OCI-LY3 (cell line): ENCODE data around the gene RAB11FIP4.
A peak's percentile ranks its signal among the peaks of the same experiment; 100 is the strongest.

Source experiments
- H2AFZ ChIP-seq: fragments of 200-600, 300-600 bp; shearing (Covaris generic); 2 replicates; pipeline ENCODE4 v1.6.0; 2014; ENCODE audit warnings: antibody characterized with exemption, low read depth, low read length
- H3K27ac ChIP-seq: fragments of 200-600, 300-600 bp; sonication (generic); 2 replicates; pipeline ENCODE4 v1.5.1; 2014; ENCODE audit warnings: mild to moderate bottlenecking, low read length, moderate library complexity, mixed read lengths
- H3K27me3 ChIP-seq: fragments of 200-600, 300-600 bp; sonication (generic); 2 replicates; pipeline ENCODE4 v1.6.1; 2014; ENCODE audit warnings: low read depth, low read length, mixed read lengths
- H3K36me3 ChIP-seq: fragments of 200-600, 300-600 bp; sonication (generic); replicated peaks from 2 replicates; pipeline ENCODE3; 2014; ENCODE audit warnings: low read depth, low read length, mixed read lengths
- H3K4me1 ChIP-seq: fragments of 300-600, 200-600 bp; sonication (generic); 2 replicates; pipeline ENCODE4 v1.6.1; 2014; ENCODE audit warnings: low read length, mixed read lengths
- H3K4me2 ChIP-seq: fragments of 200-600, 300-600 bp; sonication (generic); 2 replicates; pipeline ENCODE4 v1.6.1; 2014; ENCODE audit warnings: low read length, mixed read lengths
- H3K4me3 ChIP-seq: fragments of 300-600, 200-600 bp; sonication (generic); 2 replicates; pipeline ENCODE4 v1.5.1; 2014; ENCODE audit warnings: antibody characterized with exemption, mild to moderate bottlenecking, low read length, moderate library complexity
- H3K79me2 ChIP-seq: fragments of 300-600, 200-600 bp; shearing (Covaris generic); 2 replicates; pipeline ENCODE4 v1.6.1; 2014; ENCODE audit warnings: mild to moderate bottlenecking, low read length, mixed read lengths
- H3K9ac ChIP-seq: fragments of 300-600, 200-600 bp; shearing (Covaris generic); 2 replicates; pipeline ENCODE4 v1.6.0; 2014; ENCODE audit warnings: mild to moderate bottlenecking, low read length, moderate library complexity
- H3K9me3 ChIP-seq: fragments of 200-600, 300-600 bp; shearing (Covaris generic); 2 replicates; pipeline ENCODE4 v1.6.1; 2014; ENCODE audit warnings: low read length, mixed read lengths; ENCODE audit not compliant: insufficient read depth
- H4K20me1 ChIP-seq: fragments of 200-600, 300-600 bp; sonication (generic); 2 replicates; pipeline ENCODE4 v1.6.1; 2016; ENCODE audit warnings: low read length, mixed read lengths; ENCODE audit not compliant: insufficient read depth
- EZH2phosphoT487 ChIP-seq: fragments of 200-600 bp; shearing (Covaris generic); IDR thresholded peaks from 2 replicates; pipeline ENCODE4 v1.6.1; 2018; ENCODE audit warnings: antibody characterized with exemption, mixed run types, low read depth
- TF ChIP-seq, protein P1 (sequence below): fragments of 200-600, 300-600 bp; sonication (generic); IDR thresholded peaks from 2 replicates; pipeline ENCODE4 v1.5.1; 2014; ENCODE audit warnings: antibody characterized with exemption, low read length, low read depth

The RAB11FIP4 gene

DNA sequence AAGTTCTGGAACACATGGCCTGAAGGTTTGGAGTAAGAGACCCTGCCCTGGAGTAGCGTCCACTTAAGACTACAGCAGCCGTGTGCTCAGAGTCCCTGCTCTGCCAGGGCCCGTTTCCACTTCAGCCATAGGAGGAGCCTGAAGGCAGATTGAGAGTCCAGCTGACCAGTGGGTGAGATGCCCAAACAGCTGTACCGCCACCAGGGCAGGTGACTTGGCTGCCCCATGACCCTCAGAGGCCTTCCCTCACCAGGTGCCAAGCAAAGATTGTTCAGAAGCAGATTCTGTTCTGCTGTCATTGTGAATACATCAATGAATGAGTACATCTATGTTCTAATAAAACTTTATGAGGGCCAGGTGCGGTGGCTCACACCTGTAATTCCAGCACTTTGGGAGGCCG, 178.8 kb downstream of the RAB11FIP4 start:
- no peaks in the 10 kb centered on the region for H3K79me2 ChIP-seq
- H3K9ac ChIP-seq, result no peak overlapping the region
- no peak overlapping the region for H3K4me3 ChIP-seq
- H3K4me2 ChIP-seq, result no peak overlapping the region
- no peaks in the 10 kb centered on the region for H3K36me3 ChIP-seq
- no peaks in the 10 kb centered on the region for H4K20me1 ChIP-seq
- TF ChIP-seq EZH2phosphoT487, result no peak
- TF ChIP-seq, protein P1, sequence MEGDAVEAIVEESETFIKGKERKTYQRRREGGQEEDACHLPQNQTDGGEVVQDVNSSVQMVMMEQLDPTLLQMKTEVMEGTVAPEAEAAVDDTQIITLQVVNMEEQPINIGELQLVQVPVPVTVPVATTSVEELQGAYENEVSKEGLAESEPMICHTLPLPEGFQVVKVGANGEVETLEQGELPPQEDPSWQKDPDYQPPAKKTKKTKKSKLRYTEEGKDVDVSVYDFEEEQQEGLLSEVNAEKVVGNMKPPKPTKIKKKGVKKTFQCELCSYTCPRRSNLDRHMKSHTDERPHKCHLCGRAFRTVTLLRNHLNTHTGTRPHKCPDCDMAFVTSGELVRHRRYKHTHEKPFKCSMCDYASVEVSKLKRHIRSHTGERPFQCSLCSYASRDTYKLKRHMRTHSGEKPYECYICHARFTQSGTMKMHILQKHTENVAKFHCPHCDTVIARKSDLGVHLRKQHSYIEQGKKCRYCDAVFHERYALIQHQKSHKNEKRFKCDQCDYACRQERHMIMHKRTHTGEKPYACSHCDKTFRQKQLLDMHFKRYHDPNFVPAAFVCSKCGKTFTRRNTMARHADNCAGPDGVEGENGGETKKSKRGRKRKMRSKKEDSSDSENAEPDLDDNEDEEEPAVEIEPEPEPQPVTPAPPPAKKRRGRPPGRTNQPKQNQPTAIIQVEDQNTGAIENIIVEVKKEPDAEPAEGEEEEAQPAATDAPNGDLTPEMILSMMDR, result no peak
- H3K27ac ChIP-seq, result no peak overlapping the region
- no peaks in the 10 kb centered on the region for H3K9me3 ChIP-seq
- peaks cover 5% of the 10 kb centered on the region; the same call in 1 of the 2 replicates for H3K27me3 ChIP-seq
- H3K4me1 ChIP-seq, result peaks cover 23% of the 10 kb centered on the region
- no peak overlapping the region for H2AFZ ChIP-seq

DNA sequence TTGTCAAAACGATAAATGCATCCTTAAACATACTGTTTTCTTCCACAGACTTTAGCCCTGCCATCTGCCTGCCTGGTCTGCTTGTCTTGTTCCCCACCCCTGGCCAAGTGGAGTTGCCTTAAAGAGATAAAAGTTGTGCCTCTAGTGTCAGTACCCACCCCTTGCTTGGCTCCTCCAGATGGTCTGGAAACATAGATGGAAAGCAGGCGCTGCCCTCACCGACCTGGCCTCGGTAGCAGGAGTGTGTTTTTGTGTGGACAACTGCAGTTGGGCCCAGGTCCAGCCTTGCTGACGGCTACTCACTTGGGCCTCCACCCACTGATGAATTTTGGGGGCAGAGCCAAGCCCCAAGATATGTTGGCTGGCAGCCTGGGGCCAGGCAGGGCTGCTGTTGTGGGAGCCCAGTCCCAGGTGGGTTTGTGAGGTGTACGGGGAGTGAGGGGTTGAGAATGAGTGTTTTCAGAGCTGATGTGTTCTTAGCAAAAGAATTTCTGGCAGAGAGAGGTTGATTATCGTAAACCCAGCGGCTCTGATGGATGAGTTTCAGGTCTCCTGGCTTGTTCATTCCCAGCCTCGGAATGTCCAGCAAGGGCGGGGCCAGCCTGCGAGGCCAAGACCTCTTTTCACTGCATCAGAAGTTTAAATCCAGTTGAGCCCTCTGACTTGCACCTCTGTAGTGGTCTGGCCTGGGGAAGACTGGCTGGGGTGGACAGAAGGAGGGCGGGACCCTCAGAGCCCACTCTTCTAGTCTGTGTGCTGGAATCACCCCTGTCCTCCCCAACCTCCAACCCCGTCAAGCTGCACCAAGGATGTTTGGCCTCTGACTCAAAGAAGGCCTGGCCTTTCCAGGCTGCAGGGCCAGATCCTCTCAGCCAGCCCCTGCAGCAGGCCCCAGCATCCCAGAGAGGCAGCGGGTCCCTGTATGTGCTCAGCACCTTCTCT, 179.7 kb downstream of the RAB11FIP4 start:
- Histone ChIP-seq H3K4me2 (no peak overlapping the region), H3K9ac (no peak overlapping the region), H2AFZ (no peak overlapping the region), H3K4me3 (no peak overlapping the region), H3K27me3 (peaks cover 5% of the 10 kb centered on the region; the same call in 1 of the 2 replicates), H3K27ac (no peak overlapping the region), H3K79me2 (no peaks in the 10 kb centered on the region), H3K36me3 (no peaks in the 10 kb centered on the region), H3K4me1 (peaks cover 25% of the 10 kb centered on the region), H4K20me1 (no peaks in the 10 kb centered on the region), H3K9me3 (no peaks in the 10 kb centered on the region)
- TF ChIP-seq EZH2phosphoT487, result no peak
- TF ChIP-seq, protein P1, result no peak

DNA sequence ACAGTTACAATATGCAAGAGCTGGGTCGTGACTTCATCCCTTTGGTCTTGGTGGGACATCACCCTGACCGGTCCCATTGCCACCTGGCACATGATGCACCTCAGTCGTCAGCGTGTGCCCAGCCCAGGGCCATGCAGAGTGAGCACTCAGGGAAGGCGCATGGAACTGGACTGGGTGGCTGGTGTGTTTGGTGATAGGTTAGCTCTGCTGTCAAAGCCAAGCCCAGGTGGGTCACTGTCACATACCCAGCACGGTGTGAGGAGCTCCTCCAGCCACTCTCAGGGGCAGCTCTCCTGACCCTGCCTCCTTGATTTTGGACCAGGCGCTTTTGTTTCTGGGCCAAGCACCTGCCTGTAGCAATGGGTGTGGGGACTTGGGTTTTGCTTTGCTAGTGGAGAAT, 180.9 kb downstream of the RAB11FIP4 start:
- Histone ChIP-seq H3K4me3 (no peak overlapping the region), H3K4me2 (no peak overlapping the region), H2AFZ (no peak overlapping the region), H3K9me3 (no peaks in the 10 kb centered on the region), H3K4me1 (peaks cover 25% of the 10 kb centered on the region), H3K27ac (no peak overlapping the region), H3K27me3 (peaks cover 5% of the 10 kb centered on the region; the same call in 1 of the 2 replicates), H4K20me1 (no peaks in the 10 kb centered on the region), H3K36me3 (no peaks in the 10 kb centered on the region), H3K9ac (no peak overlapping the region), H3K79me2 (no peaks in the 10 kb centered on the region)
- TF ChIP-seq, protein P1, result no peak
- TF ChIP-seq EZH2phosphoT487, result no peak

DNA sequence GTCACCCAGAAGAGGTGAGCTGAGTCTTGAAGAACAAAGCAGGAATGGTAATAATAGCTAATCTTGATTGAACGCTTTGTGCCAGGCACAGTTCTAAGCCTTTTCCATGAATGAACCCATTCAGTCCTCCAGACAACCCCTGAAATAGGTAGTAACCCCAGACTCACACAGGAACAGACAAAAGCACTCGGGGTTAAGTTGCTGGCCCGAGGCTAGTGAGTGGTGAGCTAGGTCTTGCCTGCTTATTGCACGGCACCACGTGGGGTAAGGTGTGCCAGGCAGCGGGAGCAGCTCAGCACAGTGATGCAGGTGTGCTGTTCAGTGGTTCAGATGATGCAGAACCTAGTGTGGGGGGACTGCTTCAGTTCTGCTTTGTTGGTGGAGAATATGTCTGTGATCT, 181.6 kb downstream of the RAB11FIP4 start:
- Histone ChIP-seq H3K36me3 (no peaks in the 10 kb centered on the region), H3K79me2 (no peaks in the 10 kb centered on the region), H3K9ac (no peak overlapping the region), H3K4me3 (no peak overlapping the region), H4K20me1 (no peaks in the 10 kb centered on the region), H3K27me3 (peaks cover 5% of the 10 kb centered on the region; the same call in 1 of the 2 replicates), H3K27ac (no peak overlapping the region), H3K4me1 (peaks cover 25% of the 10 kb centered on the region), H3K4me2 (0 out of 2 replicates have a peak overlapping the region, but pooled peaks have one; percentile 0), H3K9me3 (no peaks in the 10 kb centered on the region), H2AFZ (no peak overlapping the region)
- no peak for TF ChIP-seq EZH2phosphoT487
- TF ChIP-seq, protein P1, result no peak
